Mesendoderm (in vitro differentiated cells): ENCODE measurements around the gene C18orf63.

ENCODE experiments used
- DNase-seq: peaks from one replicate; pipeline ENCODE4 v3.0.0; 2013
- H2AK5ac ChIP-seq: 2 replicates; pipeline ENCODE4 v1.6.1; 2013; ENCODE audit warnings: low read length, inconsistent platforms
- H2BK120ac ChIP-seq: 2 replicates; pipeline ENCODE4 v1.6.1; 2013; ENCODE audit warnings: low read depth, mild to moderate bottlenecking, low read length, moderate library complexity, mixed read lengths
- H2BK15ac ChIP-seq: replicated peaks from 2 replicates; pipeline ENCODE4 v1.6.1; 2013; ENCODE audit warnings: low read depth, mild to moderate bottlenecking, moderate library complexity
- H2BK5ac ChIP-seq: 2 replicates; pipeline ENCODE4 v1.6.1; 2013; ENCODE audit warnings: low read length, inconsistent platforms
- H3K18ac ChIP-seq: 2 replicates; pipeline ENCODE4 v1.6.1; 2013; ENCODE audit warnings: mild to moderate bottlenecking, low read length, mixed read lengths
- H3K23ac ChIP-seq: one replicate; pipeline ENCODE4 v1.6.1; 2013; ENCODE audit warnings: low read length
- H3K27ac ChIP-seq: 2 replicates; pipeline ENCODE4 v1.5.1; 2013; ENCODE audit warnings: low read depth, mild to moderate bottlenecking, inconsistent platforms, low read length, moderate library complexity
- H3K27me3 ChIP-seq: 2 replicates; pipeline ENCODE4 v1.6.1; 2013; ENCODE audit warnings: low read length, control low read depth, mild to moderate bottlenecking, inconsistent platforms; ENCODE audit not compliant: insufficient read depth, poor library complexity
- H3K36me3 ChIP-seq: 2 replicates; pipeline ENCODE4 v1.6.1; 2013; ENCODE audit warnings: low read length, inconsistent platforms; ENCODE audit not compliant: control insufficient read depth, insufficient read depth
- H3K4ac ChIP-seq: one replicate; pipeline ENCODE4 v1.6.1; 2013; ENCODE audit warnings: low read depth, mild to moderate bottlenecking, low read length, moderate library complexity
- H3K4me1 ChIP-seq: 2 replicates; pipeline ENCODE4 v1.6.1; 2013; ENCODE audit warnings: low read depth, low read length, inconsistent platforms; ENCODE audit not compliant: control insufficient read depth
- H3K4me2 ChIP-seq: 2 replicates; pipeline ENCODE4 v1.6.1; 2013; ENCODE audit warnings: low read length
- H3K4me3 ChIP-seq: 2 replicates; pipeline ENCODE4 v1.5.1; 2013; ENCODE audit warnings: mild to moderate bottlenecking, low read length
- H3K56ac ChIP-seq: one replicate; pipeline ENCODE4 v1.6.1; 2013; ENCODE audit warnings: low read length
- H3K79me1 ChIP-seq: 2 replicates; pipeline ENCODE4 v1.6.1; 2013; ENCODE audit warnings: low read length, inconsistent platforms
- H3K79me2 ChIP-seq: 2 replicates; pipeline ENCODE4 v1.6.1; 2013; ENCODE audit warnings: mild to moderate bottlenecking, low read length; ENCODE audit not compliant: control insufficient read depth, insufficient read depth
- H3K9ac ChIP-seq: 2 replicates; pipeline ENCODE4 v1.6.1; 2013; ENCODE audit warnings: low read length, inconsistent platforms
- H4K5ac ChIP-seq: one replicate; pipeline ENCODE4 v1.6.1; 2013; ENCODE audit warnings: low read length
- H4K8ac ChIP-seq: one replicate; pipeline ENCODE4 v1.6.1; 2013; ENCODE audit warnings: low read depth, mild to moderate bottlenecking, control low read depth, low read length, moderate library complexity
- WGBS: extraction: QIAGEN DNeasy Blood & Tissue Kit; methylation state at CpG from one replicate; pipeline ENCODE4 v1.1.7; 2013; ENCODE audit warnings: low lambda C conversion rate, missing lambda C conversion rate; ENCODE audit not compliant: insufficient coverage; ENCODE audit errors: extremely low coverage; 5-methylcytosine and 5-hydroxymethylcytosine counted together

C18orf63 gene

DNA sequence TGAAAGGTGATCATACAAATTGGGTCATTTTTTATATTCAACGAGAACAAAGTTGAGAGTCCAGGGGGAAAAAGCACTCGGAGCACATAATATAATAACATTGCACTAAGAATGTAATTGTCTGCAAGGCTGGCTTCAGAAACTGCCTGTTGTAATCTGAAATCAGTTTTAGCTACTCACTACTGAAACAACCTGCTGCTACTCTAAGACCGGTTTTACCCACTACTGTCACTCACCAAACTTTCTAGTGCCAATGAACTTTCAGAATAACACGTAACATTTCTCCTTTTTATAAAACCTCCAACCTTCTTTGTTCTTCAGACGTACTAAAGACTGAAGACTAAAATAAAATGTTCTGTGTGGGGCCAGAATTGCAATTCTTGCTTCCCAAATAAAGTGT, 12.3 kb upstream of the C18orf63 start:
- Histone ChIP-seq H3K18ac (no peak overlapping the region), H3K79me2 (no peaks in the 10 kb centered on the region), H3K36me3 (no peaks in the 10 kb centered on the region), H4K8ac (no peak overlapping the region), H3K9ac (no peak overlapping the region), H2BK15ac (no peak overlapping the region), H2AK5ac (no peak overlapping the region), H3K79me1 (no peaks in the 10 kb centered on the region), H3K4me3 (no peak overlapping the region), H3K4ac (no peak overlapping the region), H2BK5ac (no peak overlapping the region), H3K56ac (no peak overlapping the region), H3K27ac (no peak overlapping the region), H3K23ac (no peak overlapping the region), H3K4me1 (no peaks in the 10 kb centered on the region), H3K27me3 (no peaks in the 10 kb centered on the region), H2BK120ac (no peak overlapping the region), H4K5ac (no peak overlapping the region), H3K4me2 (no peak overlapping the region)
- WGBS = no CpG with 5 or more reads among the region's 5 CpGs
- DNase-seq = no peak

DNA sequence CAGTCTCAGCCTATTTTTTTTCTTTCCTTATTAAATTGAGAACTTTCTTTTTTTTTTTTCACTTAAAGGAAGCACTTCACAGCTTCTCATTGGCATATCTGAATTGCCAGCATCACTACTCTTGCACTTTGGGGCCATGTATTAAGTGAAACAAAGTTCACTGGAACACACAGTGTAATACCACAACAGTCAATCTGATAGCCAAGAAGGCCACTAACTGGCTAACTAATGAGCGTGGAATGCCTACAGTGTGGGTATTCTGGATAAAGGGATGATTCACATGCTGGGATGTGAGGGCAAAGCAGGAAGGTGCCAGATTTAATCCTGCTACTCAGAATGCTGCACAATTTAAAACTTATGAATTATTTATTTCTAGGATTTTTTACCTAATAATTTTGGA, 11.7 kb upstream of the C18orf63 start:
- Histone ChIP-seq H2BK5ac (no peak overlapping the region), H4K5ac (no peak overlapping the region), H3K36me3 (no peaks in the 10 kb centered on the region), H3K27ac (no peak overlapping the region), H3K23ac (no peak overlapping the region), H3K4me1 (no peaks in the 10 kb centered on the region), H3K9ac (no peak overlapping the region), H3K79me1 (no peaks in the 10 kb centered on the region), H3K4ac (no peak overlapping the region), H3K18ac (no peak overlapping the region), H2BK15ac (no peak overlapping the region), H3K27me3 (no peaks in the 10 kb centered on the region), H3K4me2 (no peak overlapping the region), H3K4me3 (no peak overlapping the region), H3K56ac (no peak overlapping the region), H2BK120ac (no peak overlapping the region), H3K79me2 (no peaks in the 10 kb centered on the region), H2AK5ac (no peak overlapping the region), H4K8ac (no peak overlapping the region)
- no peak for DNase-seq
- WGBS = no CpG with 5 or more reads among the region's 1 CpG

DNA sequence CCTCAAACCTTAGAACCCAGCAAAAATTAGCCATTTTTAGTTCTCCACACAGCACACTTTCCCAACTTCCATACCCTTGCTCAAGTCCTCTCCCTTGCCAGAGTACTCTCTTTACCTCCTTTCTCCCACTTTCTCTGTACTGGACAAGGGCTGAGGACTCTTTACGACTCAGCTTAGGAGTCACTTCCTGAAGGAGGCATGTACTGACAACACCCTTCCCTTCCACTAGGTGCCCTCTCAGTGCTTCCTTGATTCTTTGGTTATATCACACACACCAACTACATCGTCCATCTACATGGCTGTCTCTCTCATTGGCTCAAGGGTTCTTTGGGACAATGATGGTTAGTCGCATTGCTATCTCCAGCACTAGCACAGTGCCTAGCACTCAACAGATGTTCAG, 5.2 kb upstream of the C18orf63 start:
- Histone ChIP-seq H2BK120ac (no peak overlapping the region), H2BK5ac (no peak overlapping the region), H4K5ac (no peak overlapping the region), H3K27me3 (no peaks in the 10 kb centered on the region), H4K8ac (no peak overlapping the region), H3K79me1 (no peaks in the 10 kb centered on the region), H2BK15ac (no peak overlapping the region), H3K79me2 (no peaks in the 10 kb centered on the region), H3K4me3 (no peak overlapping the region), H3K4me2 (no peak overlapping the region), H2AK5ac (no peak overlapping the region), H3K56ac (no peak overlapping the region), H3K36me3 (no peaks in the 10 kb centered on the region), H3K23ac (no peak overlapping the region), H3K4ac (no peak overlapping the region), H3K9ac (no peak overlapping the region), H3K18ac (no peak overlapping the region), H3K27ac (no peak overlapping the region), H3K4me1 (no peaks in the 10 kb centered on the region)
- DNase-seq = peak; percentile 76
- no CpG with 5 or more reads among the region's 3 CpGs for WGBS

DNA sequence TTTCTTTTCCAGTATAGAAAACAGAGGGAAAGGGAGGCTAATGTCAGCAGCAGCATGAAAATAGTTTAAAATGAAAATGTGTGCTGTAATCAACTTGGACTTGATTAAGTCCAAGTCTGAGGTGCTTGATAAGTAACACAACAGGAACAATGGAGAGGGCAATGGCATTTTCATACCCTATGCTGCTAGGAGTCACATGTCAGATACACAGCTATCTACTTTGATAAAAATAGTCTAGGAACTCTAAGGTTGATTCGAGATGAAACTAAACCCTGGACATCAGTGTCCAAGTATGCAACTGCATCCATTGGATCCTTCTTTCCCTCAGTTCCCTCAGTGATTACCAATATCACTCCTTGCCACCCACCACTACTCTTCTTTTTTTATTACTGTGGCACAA, 4.6 kb upstream of the C18orf63 start:
- DNase-seq = no peak
- Histone ChIP-seq H2AK5ac (no peak overlapping the region), H3K4me2 (no peak overlapping the region), H3K18ac (no peak overlapping the region), H3K56ac (no peak overlapping the region), H4K8ac (no peak overlapping the region), H3K4me1 (no peaks in the 10 kb centered on the region), H2BK120ac (no peak overlapping the region), H3K23ac (no peak overlapping the region), H3K79me1 (no peaks in the 10 kb centered on the region), H3K27me3 (no peaks in the 10 kb centered on the region), H3K79me2 (no peaks in the 10 kb centered on the region), H4K5ac (no peak overlapping the region), H3K4me3 (no peak overlapping the region), H3K9ac (no peak overlapping the region), H3K27ac (no peak overlapping the region), H3K4ac (no peak overlapping the region), H3K36me3 (no peaks in the 10 kb centered on the region), H2BK15ac (no peak overlapping the region), H2BK5ac (no peak overlapping the region)
- WGBS = no CpG with 5 or more reads among the region's 1 CpG

DNA sequence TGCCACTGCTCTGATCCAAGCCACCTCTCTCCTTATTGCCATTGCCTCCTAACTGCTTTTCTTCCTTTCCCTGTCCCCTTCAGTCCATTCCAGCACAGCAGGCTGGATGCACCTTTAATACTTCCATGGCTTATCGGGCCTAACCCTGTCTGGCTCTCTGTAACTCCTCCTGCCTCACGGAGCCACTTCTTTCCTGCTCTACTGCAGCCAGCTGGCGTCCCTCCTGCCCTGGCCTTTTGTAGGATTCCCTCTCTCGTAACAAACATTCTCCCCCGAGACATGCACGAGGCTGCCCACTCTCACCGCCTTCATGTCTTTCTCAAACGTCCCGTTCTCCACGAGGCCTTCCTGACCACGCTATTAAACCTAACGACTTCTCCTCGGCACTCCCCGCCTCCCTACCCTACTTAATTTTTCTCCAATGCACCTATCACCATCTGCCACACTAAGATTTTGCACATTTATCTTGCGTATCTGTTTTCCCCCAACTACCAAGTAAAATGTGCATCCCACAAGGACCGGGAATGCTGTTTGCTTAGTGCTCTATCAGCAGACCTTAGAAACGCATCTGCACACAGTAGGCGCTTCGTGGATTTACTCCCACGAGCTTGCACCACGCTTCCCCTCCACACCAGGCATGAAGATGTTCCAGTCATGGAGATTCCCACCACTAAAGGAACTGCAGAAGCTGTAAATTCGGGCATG, 728 bp upstream of the C18orf63 start:
- no peak overlapping the region for H3K9ac ChIP-seq
- no peaks in the 10 kb centered on the region for H3K27me3 ChIP-seq
- no peak overlapping the region for H4K8ac ChIP-seq
- no peak overlapping the region for H4K5ac ChIP-seq
- H3K18ac ChIP-seq = no peak overlapping the region
- H2BK15ac ChIP-seq = no peak overlapping the region
- H3K4ac ChIP-seq = no peak overlapping the region
- no peak overlapping the region for H2BK5ac ChIP-seq
- no peak overlapping the region for H3K56ac ChIP-seq
- no peak overlapping the region for H3K27ac ChIP-seq
- no peak overlapping the region for H3K4me2 ChIP-seq
- no peak overlapping the region for H3K4me3 ChIP-seq
- no peaks in the 10 kb centered on the region for H3K79me2 ChIP-seq
- H3K23ac ChIP-seq = no peak overlapping the region
- no peak for DNase-seq
- no peak overlapping the region for H2BK120ac ChIP-seq
- H2AK5ac ChIP-seq = no peak overlapping the region
- H3K36me3 ChIP-seq = no peaks in the 10 kb centered on the region
- no peaks in the 10 kb centered on the region for H3K4me1 ChIP-seq
- WGBS = 100% methylated on average over 2 of the region's 22 CpGs
- H3K79me1 ChIP-seq = no peaks in the 10 kb centered on the region
